ENCODE measurements around the gene PEX14.

PEX14 gene

GRCh38 chr1:10632691-10633090, 157.9 kb downstream of the PEX14 start:
- in situ Hi-C loops (cut with HindIII; ENCODE audit: low sequenced_read_pairs) = no loop called here
- TF ChIP-seq CTCF (IDR thresholded peaks at IDR 0.05; ENCODE audit: low read depth, low read length, missing control alignments) = no peak
- no peak overlapping the region for H3K4me3 ChIP-seq (ENCODE audit: low read depth, low read length)
- DNase-seq (ENCODE audit: low read depth) = no peak

GRCh38 chr1:10633416-10633815, 158.7 kb downstream of the PEX14 start:
- in situ Hi-C loops (cut with HindIII; ENCODE audit: low sequenced_read_pairs) = no loop called here
- H3K4me3 ChIP-seq (ENCODE audit: low read depth, low read length) = no peak overlapping the region
- TF ChIP-seq CTCF (IDR thresholded peaks at IDR 0.05; ENCODE audit: low read depth, low read length, missing control alignments) = no peak
- no peak for DNase-seq (ENCODE audit: low read depth)

GRCh38 chr1:10634075-10634427, 159.3 kb downstream of the PEX14 start:
- no peak for DNase-seq (ENCODE audit: low read depth)
- TF ChIP-seq CTCF (IDR thresholded peaks at IDR 0.05; ENCODE audit: low read depth, low read length, missing control alignments) = no peak
- no peak overlapping the region for H3K4me3 ChIP-seq (ENCODE audit: low read depth, low read length)
- in situ Hi-C loops (cut with HindIII; ENCODE audit: low sequenced_read_pairs) = no loop called here

- DNase-seq (ENCODE audit: low read depth) = peak; percentile 16
- in situ Hi-C loops (cut with HindIII; ENCODE audit: low sequenced_read_pairs) = no loop called here
- H3K4me3 ChIP-seq (ENCODE audit: low read depth, low read length) = no peak overlapping the region
- TF ChIP-seq CTCF (IDR thresholded peaks at IDR 0.05; ENCODE audit: low read depth, low read length, missing control alignments) = no peak
These were observed 159.8 kb downstream of the PEX14 start for GRCh38 chr1:10634428-10635084.

- no peak overlapping the region for H3K4me3 ChIP-seq (ENCODE audit: low read depth, low read length)
- in situ Hi-C loops (cut with HindIII; ENCODE audit: low sequenced_read_pairs) = no loop called here
These were observed 160.5 kb downstream of the PEX14 start for GRCh38 chr1:10635085-10635896.

GRCh38 chr1:10635992-10636391, 161.2 kb downstream of the PEX14 start:
- no peak for DNase-seq (ENCODE audit: low read depth)
- in situ Hi-C loops (cut with HindIII; ENCODE audit: low sequenced_read_pairs) = no loop called here
- TF ChIP-seq CTCF (IDR thresholded peaks at IDR 0.05; ENCODE audit: low read depth, low read length, missing control alignments) = no peak
- no peak overlapping the region for H3K4me3 ChIP-seq (ENCODE audit: low read depth, low read length)

More at GRCh38 chr1:10635085-10635896, 160.5 kb downstream of the PEX14 start:
- TF ChIP-seq CTCF (IDR thresholded peaks at IDR 0.05; ENCODE audit: low read depth, low read length, missing control alignments) = no peak
- peak; percentile 8 for DNase-seq (ENCODE audit: low read depth)
